Lower lobe of right lung (tissue), 2 donors: ENCODE data around the gene MTERF1. TPM values are rescaled to one million over a fixed set of nuclear protein-coding genes. Genes with fewer than 3 reads are reported as not detected.
A peak's percentile ranks its signal among the peaks of the same experiment; 100 is the strongest.

Experiments used
- ATAC-seq, 2 donors: fragments of 200-7000 bp; cut with Tn5 transposase; one replicate each; pipeline ENCODE4 v1.9.1; 2020 to 2022; ENCODE audit warnings: mild to moderate bottlenecking in 2 of 2, moderate library complexity in 2 of 2
- DNase-seq: peaks from one replicate; pipeline ENCODE4 v3.0.0-alpha.2; 2020
- H3K27ac ChIP-seq: fragments of 200-600 bp; one replicate; pipeline ENCODE4 v1.8.0; 2022
- H3K27me3 ChIP-seq: fragments of 200-600 bp; one replicate; pipeline ENCODE4 v1.8.0; 2022; ENCODE audit warnings: low read depth
- H3K36me3 ChIP-seq: fragments of 200-600 bp; one replicate; pipeline ENCODE4 v1.8.0; 2022; ENCODE audit warnings: mild to moderate bottlenecking
- H3K4me1 ChIP-seq: fragments of 200-600 bp; one replicate; pipeline ENCODE4 v1.8.0; 2022
- H3K4me3 ChIP-seq: fragments of 200-600 bp; one replicate; pipeline ENCODE4 v1.8.0; 2022; ENCODE audit warnings: mild to moderate bottlenecking
- H3K9me3 ChIP-seq: fragments of 200-600 bp; one replicate; pipeline ENCODE4 v1.8.0; 2022
- intact Hi-C: fragments of 100-400 bp; cut with DNase I; formaldehyde crosslinking; loops from one replicate; pipeline ENCODE4 v1.11.0; 2022
- total RNA-seq: library from RNA; stranded (reverse); fragmentation: NEBNext Ultra II Directional; extraction: Animal tissue kit (Norgen Biotek cat#: 25700); gene quantifications from one replicate; pipeline ENCODE4 v1.2.1, GENCODE V29; 2021
- TF ChIP-seq, protein P1 (sequence below): fragments of 200-600 bp; IDR thresholded peaks from one replicate; pipeline ENCODE4 v1.8.0; 2022; ENCODE audit warnings: antibody characterized with exemption, mild to moderate bottlenecking
- donor health status: DM: no; HTN: yes; CAD: no; lungs with severe emphysema.

The MTERF1 gene
- total RNA-seq, 1 donor from 2014 or later, result 11.5 TPM

DNA sequence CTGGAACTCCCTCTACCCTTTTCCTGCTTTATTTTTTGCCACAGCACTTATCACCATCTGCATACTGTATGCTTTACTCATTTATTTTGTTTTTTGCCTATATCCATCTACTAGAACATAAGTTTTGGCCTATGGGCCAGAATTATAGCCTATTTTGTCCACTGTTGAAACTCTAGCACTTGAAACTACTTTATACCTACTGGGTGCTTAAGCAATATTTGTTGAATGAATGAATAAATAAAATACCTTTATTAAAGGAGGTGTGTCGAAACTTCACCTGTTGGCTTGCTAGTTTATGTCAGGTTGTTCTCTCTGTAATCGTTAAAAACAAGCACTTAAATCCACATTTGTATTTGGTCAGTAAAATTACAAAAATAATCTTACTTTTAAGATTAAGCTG lies 53.3 kb downstream of the MTERF1 start:
- peak overlapping the region; percentile 20 for H3K27ac ChIP-seq
- H3K4me1 ChIP-seq, result peaks cover 5% of the 10 kb centered on the region
- DNase-seq (no peak), ATAC-seq (peak; percentile 51 to 86)
- no peaks in the 10 kb centered on the region for H3K27me3 ChIP-seq
- H3K36me3 ChIP-seq, result no peaks in the 10 kb centered on the region
- intact Hi-C loops, result no loop called here
- H3K4me3 ChIP-seq, result no peak overlapping the region
- no peaks in the 10 kb centered on the region for H3K9me3 ChIP-seq
- TF ChIP-seq, protein P1, sequence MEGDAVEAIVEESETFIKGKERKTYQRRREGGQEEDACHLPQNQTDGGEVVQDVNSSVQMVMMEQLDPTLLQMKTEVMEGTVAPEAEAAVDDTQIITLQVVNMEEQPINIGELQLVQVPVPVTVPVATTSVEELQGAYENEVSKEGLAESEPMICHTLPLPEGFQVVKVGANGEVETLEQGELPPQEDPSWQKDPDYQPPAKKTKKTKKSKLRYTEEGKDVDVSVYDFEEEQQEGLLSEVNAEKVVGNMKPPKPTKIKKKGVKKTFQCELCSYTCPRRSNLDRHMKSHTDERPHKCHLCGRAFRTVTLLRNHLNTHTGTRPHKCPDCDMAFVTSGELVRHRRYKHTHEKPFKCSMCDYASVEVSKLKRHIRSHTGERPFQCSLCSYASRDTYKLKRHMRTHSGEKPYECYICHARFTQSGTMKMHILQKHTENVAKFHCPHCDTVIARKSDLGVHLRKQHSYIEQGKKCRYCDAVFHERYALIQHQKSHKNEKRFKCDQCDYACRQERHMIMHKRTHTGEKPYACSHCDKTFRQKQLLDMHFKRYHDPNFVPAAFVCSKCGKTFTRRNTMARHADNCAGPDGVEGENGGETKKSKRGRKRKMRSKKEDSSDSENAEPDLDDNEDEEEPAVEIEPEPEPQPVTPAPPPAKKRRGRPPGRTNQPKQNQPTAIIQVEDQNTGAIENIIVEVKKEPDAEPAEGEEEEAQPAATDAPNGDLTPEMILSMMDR, result no peak

DNA sequence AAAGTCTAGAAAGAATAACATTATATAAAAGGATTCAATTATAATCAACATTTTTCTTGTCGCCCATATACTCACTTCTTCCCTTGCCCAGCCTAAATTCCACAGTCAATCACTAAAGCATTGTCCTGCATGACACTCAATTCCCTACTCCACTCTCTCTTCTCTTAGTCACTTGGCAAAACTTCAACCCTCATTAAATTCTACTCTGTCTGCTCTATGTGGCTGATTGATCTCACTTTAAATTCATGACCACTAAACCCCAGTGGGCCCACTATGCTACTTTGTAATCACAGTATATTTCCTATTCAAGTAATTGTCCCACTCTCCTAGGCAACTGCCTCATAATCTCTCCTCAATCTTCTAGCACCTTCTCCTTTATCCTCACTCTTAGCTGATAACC lies 54.1 kb downstream of the MTERF1 start:
- Histone ChIP-seq H3K9me3 (no peaks in the 10 kb centered on the region), H3K36me3 (no peaks in the 10 kb centered on the region), H3K27me3 (no peaks in the 10 kb centered on the region), H3K27ac (no peak overlapping the region), H3K4me3 (no peak overlapping the region), H3K4me1 (peaks cover 5% of the 10 kb centered on the region)
- DNase-seq, result no peak
- TF ChIP-seq, protein P1, result no peak
- peak in 1 of 2 donors; percentile 29 for ATAC-seq
- intact Hi-C loops, result no loop called here

DNA sequence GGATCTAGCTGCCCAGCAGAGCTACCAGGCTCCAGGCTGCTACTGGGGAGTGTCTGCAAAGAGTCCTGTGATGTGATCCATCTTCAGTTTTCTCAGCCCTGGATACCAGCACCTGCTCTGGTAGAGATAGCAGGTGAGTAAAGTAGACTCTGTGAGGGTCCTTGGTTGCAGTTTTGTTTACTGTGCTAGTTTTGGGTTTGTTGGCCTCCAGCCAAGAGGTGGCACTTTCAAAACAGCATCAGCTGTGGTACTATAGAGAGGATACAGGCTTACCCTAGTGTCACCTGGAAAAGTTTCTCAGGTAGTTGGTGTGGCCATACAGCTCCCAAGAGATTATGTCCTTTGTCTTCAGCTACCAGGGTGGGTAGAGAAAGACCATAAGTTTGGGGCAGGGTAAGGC lies 56.3 kb downstream of the MTERF1 start:
- no peak overlapping the region for H3K4me3 ChIP-seq
- H3K27me3 ChIP-seq, result no peaks in the 10 kb centered on the region
- H3K9me3 ChIP-seq, result peaks cover 5% of the 10 kb centered on the region
- TF ChIP-seq, protein P1, result no peak
- intact Hi-C loops, result no loop called here
- ATAC-seq (no peak), DNase-seq (no peak)
- no peak overlapping the region for H3K27ac ChIP-seq
- H3K4me1 ChIP-seq, result peaks cover 5% of the 10 kb centered on the region
- no peaks in the 10 kb centered on the region for H3K36me3 ChIP-seq

Other genes with a start within 250 kb of the MTERF1 start
- gene AKAP9, start 60.2 kb upstream of the MTERF1 start, total RNA-seq, result 93.7 TPM